Activated CD8-positive, alpha-beta memory T cell treated with anti-CD3 and anti-CD28 coated beads, Interleukin-2, amount 50 U/mL, for 48 hours (primary cell): ENCODE measurements around the gene DCST1.

ENCODE experiments used
- DNase-seq: peaks from one replicate; pipeline ENCODE4 v3.0.0-alpha.2; 2020

The DCST1 gene

DNA sequence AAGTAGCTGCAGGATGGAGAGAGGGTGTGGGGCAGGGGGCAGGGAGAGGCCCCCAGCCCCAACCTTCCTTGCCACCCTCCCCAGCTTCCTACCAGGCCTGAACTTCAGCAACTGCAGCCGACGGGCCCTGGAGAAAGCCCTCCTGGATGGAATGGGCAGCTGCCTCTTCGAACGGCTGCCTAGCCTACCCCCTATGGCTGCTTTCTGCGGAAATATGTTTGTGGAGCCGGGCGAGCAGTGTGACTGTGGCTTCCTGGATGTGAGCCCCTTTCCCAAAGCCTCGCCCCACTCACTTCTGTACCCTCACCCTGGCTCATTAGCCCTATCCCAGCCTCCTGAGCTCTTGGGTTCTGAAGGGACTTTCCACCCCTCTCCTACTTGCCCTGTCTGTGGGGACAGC, 23.5 kb downstream of the DCST1 start:
- DNase-seq: no peak

DNA sequence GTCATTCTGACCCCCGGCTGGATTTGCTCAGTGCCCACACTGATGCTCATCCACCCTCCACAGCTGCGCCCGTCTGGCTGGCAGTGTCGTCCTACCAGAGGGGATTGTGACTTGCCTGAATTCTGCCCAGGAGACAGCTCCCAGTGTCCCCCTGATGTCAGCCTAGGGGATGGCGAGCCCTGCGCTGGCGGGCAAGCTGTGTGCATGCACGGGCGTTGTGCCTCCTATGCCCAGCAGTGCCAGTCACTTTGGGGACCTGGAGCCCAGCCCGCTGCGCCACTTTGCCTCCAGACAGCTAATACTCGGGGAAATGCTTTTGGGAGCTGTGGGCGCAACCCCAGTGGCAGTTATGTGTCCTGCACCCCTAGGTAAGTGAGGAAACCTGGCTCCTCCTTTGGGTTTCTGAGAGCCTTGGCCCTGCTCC, 24.2 kb downstream of the DCST1 start:
- DNase-seq: no peak

DNA sequence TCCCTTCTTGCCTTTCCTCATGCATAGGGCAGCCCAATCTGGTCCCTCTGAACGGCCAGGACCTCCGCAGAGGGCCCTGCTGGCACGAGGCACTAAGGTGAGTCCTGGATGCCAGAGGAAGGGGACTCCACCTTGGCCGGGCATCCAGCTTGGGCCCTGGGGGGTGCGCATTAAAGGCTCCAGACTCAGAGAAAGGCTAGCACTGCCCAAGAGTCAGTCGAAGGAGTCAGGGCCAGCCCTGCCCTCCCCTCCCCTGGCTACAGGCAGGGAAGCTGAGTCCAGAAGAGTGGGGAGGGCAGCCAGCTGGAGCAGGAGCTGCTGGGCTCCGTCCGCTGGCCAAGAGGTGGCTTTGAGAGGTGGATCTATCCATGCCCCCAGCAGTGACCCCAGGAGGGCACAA, 27.1 kb downstream of the DCST1 start:
- no peak for DNase-seq

DNA sequence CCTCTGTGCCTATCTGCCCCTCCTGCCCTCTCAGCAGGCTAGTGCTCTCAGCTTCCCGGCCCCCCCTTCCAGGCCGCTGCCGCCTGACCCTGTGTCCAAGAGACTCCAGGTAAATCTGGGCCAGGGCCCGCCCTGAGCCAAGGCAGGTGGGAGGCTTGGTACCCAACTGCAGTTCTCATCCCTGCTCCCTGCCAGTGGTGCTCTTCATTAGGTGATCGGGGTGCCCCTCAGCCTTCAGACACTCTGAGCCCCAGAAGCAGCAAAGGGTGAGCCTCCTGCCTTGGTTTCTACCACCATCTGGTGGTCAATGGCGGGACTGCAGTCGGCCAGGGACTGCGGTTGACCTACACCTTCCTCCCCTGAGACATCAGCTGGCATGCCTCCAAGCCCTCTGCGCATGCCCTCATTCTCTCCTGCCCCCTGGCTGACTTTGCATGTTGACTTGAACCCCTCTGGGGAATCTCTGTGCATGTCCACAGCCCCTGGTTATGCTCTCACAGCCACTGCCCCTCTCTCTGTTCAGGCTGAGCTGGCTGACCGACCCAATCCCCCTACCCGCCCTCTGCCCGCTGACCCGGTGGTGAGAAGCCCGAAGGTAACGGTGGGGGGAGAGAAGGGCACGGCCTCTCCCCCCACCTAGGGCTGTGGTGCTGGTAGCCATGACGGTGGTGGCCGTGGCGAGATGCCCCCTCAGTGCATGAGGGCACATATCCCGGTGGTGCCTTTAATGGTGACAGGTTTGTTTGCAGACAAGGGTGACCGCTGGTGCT, 27.9 kb downstream of the DCST1 start:
- DNase-seq: peak; percentile 100

DNA sequence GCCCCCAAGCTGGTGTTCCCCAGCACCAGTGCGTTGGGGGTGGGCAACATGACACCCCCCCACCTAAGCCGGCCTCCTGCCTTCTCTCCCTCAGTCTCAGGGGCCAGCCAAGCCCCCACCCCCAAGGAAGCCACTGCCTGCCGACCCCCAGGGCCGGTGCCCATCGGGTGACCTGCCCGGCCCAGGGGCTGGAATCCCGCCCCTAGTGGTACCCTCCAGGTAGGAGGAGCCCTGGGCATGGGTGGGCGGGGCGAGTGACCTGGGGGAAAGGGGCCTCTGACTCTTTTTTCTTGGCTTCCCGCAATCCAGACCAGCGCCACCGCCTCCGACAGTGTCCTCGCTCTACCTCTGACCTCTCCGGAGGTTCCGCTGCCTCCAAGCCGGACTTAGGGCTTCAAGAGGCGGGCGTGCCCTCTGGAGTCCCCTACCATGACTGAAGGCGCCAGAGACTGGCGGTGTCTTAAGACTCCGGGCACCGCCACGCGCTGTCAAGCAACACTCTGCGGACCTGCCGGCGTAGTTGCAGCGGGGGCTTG, 28.6 kb downstream of the DCST1 start:
- DNase-seq: no peak

DNA sequence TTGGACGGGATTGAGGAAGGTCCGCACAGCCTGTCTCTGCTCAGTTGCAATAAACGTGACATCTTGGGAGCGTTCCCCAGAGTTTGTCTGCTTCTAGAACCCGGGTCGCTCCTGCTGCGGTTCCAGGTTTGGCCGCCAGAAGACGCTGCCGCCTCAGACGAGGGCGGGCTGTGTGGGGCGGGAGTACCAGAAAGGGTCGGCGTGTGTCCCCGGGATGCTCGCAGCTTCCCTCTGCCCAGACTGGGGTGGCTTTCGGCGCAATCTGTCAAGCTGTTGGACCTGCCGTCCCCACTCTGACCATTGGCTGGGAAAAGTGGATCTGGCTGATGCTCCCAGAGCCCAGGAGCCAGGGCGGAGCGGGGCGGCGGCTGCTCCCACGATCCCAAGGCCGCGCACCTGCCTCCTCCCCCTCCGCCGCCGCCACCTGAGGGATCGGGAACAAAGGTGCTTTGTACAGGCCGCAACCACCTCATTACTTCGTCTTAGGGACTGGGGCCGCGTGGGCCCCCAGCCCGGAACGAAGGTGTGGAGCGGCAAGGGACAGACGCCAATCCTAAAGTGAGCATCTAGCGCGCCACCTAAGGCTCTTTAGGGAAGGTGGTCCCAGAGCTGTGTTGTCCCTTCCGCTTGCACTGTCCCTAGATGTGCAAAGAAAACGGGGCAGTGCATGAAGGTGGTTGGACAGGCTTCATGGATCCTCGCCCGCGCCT, 29.2 kb downstream of the DCST1 start:
- peak; percentile 93 for DNase-seq

DNA sequence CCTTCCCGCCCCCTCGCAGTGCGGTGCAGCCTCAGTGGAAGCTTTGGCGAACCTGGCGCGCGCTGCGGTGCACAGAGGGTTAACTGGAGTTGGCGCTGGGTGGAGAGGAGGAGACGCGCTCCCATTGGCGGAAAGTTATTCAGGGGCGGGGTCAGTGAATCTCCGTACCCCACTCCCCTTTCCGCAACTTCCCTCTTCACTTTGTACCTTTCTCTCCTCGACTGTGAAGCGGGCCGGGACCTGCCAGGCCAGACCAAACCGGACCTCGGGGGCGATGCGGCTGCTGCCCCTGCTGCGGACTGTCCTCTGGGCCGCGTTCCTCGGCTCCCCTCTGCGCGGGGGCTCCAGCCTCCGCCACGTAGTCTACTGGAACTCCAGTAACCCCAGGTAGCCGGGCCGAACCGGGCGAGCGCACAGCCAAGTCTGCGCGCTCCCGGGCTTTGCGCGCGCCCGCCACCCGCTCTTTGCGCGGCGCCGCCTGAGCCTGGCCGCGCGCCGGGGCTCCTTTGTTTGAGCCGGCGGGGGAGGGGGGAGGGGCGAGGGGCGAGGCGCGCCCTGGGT, 30.0 kb downstream of the DCST1 start, which contains the start of gene EFNA4:
TSS of gene EFNA4 (plus strand) at position 191 of the 561 bp plus-strand sequence. CDS start at position 275, 84 bp downstream.
- DNase-seq: peak; percentile 88

DNA sequence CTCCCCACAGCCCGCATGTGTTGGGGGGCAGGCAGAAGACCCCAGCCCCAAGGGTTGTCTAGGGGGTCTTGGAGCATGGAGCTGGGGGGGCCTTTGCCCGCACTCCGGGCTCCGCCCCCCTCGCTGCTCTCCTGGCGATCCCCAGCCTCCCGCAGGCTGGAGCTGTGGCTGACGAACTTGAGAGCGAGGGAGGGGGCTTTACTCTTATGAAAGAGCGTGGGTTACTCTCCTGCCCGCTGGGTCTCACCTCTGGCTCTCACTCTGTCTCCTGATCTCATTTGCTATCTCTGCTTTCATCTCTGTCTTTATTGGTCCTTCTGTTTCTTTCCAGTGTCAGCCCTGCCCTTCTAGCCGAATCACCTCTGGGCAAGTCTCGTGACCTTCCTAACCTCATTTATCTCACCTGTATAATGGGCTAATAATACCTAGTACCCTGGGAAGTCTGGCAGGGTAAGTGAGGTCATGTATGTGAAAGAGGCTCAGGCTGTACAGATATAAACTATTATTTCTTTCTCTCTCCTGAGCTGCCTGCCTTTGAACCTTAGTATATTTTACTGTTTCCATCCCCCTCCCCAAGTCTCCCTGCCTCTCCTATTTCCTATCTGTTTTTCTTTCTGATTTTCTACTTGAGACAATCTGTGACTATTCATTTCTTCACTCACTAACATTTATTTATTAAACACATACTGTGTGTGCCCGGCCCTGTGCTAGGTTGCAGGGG, 30.6 kb downstream of the DCST1 start:
- peak; percentile 66 for DNase-seq

DNA sequence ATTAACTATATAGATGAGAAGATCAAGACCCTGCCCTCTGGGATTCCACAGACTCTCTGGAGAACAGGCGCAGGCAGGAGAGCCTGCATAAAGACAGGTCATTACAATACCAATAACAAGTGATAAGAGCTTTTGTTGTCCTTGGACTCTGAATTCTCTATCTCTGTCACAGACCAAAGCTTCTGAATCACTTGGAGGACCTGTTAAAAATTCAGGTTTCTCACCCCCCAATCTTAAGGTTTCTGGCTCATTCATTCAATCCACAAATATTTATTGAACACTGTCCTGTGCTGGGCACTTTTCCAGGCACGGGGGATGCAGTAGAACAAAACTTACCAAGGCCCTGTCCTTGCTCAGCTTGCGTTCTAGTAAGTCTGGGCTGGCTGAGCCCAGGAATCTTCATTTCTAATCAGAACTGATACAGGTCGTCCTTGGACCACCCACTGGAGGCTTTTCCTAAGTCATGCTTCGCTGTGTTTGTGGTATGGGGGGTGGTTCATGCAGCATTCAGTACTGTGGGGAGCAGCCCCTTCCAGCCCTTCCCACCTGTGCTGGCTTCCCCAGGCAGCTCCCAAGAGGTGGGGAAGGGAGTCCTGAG, 31.3 kb downstream of the DCST1 start:
- DNase-seq: no peak

DNA sequence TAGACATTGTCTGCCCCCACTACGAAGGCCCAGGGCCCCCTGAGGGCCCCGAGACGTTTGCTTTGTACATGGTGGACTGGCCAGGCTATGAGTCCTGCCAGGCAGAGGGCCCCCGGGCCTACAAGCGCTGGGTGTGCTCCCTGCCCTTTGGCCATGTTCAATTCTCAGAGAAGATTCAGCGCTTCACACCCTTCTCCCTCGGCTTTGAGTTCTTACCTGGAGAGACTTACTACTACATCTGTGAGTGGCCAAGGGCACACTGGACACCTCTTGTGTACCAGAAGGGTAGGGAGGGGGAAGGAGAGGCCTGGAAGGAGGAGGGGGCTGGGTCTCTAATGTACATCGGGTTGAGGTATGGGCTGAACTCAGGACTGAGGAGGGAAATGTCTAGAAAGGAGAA, 33.2 kb downstream of the DCST1 start:
- no peak for DNase-seq

DNA sequence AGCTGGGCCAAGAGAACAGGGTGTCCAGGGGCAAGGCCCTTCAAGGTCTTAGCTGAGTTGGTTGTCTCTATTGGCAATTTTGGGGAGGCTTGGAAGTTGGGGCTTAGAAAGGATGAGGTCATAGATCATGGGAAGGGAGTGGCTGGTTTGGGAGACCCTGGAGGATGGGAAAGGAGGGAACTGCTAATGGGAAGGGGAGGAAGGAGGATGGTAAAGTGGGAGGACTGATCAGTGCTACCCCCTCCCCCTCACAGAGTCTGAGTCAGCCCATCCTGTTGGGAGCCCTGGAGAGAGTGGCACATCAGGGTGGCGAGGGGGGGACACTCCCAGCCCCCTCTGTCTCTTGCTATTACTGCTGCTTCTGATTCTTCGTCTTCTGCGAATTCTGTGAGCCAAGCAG, 35.0 kb downstream of the DCST1 start:
- no peak for DNase-seq

DNA sequence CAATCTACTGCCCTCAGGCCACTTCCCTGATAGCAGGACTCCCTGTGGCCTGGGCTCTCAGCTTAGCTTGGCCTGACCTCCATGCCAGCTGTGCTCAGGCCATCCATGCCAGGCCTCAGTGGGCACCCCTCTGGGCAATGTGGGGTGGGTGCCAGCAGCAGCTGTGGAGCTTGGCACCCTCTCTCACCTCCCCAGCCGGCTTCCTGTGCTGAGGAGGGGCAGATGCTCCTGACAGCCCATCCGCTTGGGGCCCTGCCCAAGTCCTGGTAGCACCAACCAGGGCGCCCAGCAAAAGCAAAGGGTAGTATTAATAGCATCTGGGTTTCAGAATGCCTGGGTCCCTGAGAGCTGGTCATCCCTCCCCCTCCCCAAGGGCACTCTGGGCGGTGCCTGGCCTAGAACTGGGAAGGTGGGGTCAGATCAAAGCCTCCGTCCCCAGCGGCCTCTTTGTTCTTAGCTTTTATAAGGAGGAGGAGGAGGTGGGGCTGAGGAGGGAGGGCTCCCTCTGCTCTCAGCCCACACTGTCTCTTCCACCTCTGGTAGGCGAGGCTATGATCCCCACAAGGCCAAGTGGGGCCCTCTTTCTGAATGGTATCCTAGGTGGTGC, 36.0 kb downstream of the DCST1 start:
- no peak for DNase-seq

DNA sequence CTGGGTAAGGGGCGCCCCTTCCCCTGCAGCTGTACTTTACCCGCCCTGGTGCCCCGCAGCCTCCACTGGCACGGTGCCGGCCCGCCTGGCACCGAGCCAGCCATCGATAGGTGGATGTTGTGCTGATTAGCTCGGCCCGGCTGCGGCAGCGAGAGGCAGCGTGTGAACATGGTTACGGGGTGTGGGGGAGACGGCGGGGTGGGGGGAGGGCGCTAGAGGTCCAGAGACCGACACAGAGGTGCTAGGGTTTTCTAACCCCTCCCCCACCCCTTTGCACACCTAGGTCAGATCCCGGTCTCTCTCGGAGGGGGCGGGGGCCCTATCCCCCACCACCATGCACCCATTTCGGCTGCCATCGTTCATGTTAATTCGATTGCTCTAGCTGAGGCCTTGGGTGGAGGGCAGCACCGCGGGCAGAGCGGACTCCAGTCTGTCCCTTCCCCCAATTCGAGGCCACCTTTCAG, 36.6 kb downstream of the DCST1 start:
- DNase-seq: no peak

DNA sequence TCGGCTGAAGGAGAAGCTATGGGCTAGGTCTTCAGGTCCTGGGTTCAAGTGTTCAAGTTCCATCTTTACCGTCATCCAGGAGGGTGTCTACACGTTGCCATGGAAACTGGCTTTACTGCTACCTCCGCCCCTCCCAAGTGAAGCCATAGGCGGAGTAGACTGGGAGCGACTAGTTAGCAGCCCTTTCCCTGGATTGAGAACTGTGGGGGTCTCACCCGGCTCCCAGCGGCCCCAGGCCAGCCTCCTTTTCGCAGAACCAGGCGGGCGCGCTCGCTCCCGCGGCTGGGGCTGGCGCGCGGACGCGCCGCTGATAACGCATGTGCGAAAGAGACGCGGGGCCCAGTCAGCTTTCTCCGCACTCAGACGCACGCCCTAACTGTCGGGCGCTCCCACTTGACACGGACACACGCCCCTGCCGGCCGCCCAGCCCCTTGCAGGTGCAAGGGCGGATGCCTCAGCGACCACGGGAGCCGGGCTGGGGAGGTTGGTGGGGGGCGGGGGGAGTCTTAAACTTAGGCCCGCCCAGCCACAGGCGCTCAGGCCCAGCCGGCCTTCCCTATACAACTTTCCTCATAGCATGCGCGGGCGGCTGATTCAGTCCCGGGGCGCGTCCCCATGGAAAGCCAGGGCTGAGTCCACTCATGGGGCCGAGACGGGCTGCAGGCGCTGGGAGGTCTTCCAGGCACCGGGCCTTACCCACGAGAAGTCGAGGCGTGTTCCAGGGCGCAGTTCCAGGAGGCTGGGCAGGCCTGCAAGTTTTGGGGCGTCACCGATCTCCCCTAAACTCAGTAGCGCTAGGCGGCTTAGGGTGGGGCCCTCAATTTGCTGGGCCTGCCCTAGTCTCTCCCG, 37.3 kb downstream of the DCST1 start:
- DNase-seq: peak; percentile 85

DNA sequence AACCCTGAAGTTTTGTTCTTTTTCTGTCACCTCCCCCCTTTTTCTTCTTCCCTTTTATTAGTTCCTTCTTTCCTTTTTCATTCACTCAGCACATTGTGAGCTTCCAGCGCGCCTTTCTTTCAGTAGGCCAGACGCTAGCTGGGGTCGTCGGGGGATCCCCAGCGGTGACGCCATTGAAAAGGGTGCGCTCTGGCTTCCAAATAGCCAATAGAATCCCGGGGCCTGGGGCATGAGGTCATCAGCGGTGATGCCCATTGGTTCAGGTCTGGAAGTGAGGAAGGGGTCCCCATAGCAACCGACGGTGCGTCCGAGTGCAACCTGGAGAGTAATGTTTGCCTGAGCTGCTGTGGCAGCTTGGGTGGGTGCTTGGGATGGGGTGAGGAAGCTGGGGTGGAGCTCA, 38.1 kb downstream of the DCST1 start:
- DNase-seq: no peak

DNA sequence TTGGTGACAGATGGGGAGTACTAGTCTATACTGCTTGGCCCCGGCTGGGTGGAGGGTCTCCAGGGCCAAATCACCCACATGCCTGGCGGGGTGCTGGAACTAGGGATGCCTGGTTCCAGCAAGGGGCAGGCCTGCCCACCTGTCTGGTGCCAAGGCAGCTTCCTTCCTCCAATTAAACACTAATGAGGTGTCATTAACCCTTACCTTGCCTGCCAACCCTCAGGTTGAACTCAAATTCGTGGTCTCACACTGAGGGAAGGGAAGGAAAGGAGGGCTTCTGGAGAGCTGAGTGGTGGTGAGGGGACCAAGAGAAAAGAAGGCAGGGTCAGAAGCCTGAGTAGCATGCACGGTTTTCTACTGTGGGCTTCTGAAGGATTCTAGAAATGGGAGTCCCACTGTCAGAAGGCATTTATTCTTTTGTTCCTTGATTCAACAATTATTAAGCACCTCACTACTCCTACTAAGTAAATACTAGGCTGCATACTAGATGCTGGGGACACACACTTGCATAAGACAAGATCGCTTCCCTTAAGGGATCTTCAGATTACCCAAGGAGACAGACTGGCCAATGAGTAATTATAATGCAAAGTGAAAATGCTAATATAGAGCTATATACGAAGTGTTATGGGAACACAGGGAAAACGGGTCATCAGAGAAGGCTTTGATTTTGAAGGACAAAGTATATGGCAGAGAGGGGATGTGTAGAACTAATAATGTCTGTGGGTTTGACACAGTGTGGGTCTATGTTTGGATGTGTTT, 39.1 kb downstream of the DCST1 start:
- no peak for DNase-seq

DNA sequence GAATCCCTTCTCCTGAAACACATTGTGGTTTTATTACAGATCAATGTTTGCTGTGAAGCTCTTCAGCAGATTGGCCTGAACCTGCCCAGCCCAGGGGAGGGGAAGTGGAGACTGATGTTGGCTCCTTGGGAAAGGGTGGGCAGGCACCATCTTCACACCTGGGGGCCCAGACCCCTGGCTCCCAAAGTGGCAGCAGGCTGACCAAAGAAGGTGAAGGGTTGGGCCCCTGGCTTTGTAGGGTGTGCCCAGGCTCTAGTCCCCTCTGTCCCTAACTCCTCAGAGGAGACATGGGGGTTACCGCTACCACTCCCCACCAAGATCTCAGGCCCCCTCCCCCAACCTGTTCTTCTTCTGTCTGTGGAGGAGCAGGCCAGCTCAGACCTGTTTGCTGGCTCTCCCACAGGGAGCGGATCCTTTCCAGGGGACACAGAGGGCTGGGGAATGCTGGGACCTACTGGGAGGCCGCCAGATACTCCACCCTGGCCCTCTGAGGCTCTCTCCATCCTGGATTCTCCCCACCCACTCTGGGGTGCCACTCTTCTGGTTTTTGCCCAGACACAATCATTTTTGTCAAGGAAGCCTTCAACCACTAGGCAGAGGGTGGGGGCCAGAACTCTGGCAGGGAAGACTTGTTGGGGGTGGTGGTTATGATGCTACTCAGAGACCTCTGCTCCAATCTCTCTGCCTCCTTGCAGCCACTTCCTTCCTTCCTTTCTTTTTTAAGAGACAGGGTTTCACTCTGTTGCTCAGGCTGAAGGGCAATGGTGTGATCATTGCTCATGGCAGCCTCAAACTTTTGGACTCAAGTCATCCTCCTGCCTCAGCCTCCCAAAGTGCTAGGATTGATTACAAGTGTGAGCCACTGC, 40.0 kb downstream of the DCST1 start:
- no peak for DNase-seq

DNA sequence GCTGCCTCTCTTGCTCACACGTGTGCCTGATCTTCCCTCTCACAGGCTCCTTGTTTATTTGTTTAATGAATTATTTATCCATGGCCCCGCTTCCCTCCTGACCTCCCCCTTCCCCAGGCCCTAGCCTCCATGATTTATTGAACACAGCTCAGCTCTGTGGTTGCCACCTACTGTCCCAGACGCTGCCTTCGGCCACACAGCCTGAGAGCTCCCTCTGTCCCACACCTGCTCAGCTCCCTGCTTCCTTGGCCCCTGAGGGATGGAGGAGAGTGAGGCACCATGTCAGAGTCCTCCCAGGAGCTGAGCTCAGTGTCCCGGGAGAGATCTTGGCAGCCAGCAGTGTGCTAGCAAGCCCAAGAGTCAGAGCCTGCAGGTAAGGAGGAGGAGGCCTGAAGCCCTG, 41.9 kb downstream of the DCST1 start:
- no peak for DNase-seq

DNA sequence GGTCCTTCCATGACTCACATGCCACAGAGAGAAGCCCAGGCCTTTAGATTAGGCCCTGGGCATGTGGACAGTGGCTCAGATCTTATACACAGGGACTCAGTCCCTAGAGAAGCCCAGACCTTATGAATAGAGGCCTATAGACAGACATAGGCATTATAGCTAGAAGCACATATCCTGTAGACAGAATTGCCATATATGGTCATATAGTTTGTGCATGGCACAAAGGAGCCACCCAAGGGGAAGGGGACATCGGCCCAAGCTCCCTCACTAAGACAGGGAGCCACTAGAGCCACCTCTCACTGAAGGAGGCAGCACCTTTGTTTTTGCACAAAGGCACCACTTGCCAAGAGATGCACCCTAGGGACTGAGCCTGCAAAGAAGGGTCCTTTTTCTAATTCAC, 42.7 kb downstream of the DCST1 start:
- DNase-seq: no peak
